Keratinocyte (primary cell): ENCODE data around the gene PRPF6.

ENCODE experiments used
- EZH2 ChIP-seq: IDR thresholded peaks from one replicate; pipeline ENCODE4 v1.6.1; 2012; ENCODE audit warnings: inconsistent platforms, mild to moderate bottlenecking, low read length, moderate library complexity
- TF ChIP-seq, protein P1 (sequence below), 3 experiments: IDR thresholded peaks in 1 of 3; conservative IDR thresholded peaks in 1 of 3; optimal IDR thresholded peaks in 1 of 3; 2 replicates in 2 of 3; 3 replicates in 1 of 3; pipeline versions ENCODE3 to v1.5.1; 2011; ENCODE audit warnings: low read length in 3 of 3, mild to moderate bottlenecking in 3 of 3, moderate library complexity in 2 of 3, control low read depth in 1 of 3, inconsistent platforms in 1 of 3; ENCODE audit not compliant: insufficient read depth in 2 of 3; ENCODE audit errors: extremely low read depth in 1 of 3

GRCh38 chr20:64041040-64041780 lies 60.3 kb downstream of the PRPF6 start:
- TF ChIP-seq, protein P1, sequence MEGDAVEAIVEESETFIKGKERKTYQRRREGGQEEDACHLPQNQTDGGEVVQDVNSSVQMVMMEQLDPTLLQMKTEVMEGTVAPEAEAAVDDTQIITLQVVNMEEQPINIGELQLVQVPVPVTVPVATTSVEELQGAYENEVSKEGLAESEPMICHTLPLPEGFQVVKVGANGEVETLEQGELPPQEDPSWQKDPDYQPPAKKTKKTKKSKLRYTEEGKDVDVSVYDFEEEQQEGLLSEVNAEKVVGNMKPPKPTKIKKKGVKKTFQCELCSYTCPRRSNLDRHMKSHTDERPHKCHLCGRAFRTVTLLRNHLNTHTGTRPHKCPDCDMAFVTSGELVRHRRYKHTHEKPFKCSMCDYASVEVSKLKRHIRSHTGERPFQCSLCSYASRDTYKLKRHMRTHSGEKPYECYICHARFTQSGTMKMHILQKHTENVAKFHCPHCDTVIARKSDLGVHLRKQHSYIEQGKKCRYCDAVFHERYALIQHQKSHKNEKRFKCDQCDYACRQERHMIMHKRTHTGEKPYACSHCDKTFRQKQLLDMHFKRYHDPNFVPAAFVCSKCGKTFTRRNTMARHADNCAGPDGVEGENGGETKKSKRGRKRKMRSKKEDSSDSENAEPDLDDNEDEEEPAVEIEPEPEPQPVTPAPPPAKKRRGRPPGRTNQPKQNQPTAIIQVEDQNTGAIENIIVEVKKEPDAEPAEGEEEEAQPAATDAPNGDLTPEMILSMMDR (optimal IDR thresholded peaks at IDR 0.05 in 1 of 3, IDR thresholded peaks at IDR 0.05 in 1 of 3, conservative IDR thresholded peaks at IDR 0.05 in 1 of 3; ENCODE audit: extremely low read depth in 1 of 3, insufficient read depth in 2 of 3, low read length in 3 of 3), result no peak
- no peak for TF ChIP-seq EZH2
